GM12892 (cell line): ENCODE results near the gene CEP72.
"Not testable (repeated sequence)": the region's sequence is repeated elsewhere in the genome, so short reads cannot be mapped to it uniquely, and the experiment has no call there.

ENCODE experiments used
- POLR2A ChIP-seq: IDR thresholded peaks from 2 replicates; pipeline ENCODE4 v1.6.1; 2011; ENCODE audit warnings: low read depth, low read length, control low read depth
- POLR2AphosphoS5 ChIP-seq: IDR thresholded peaks from 2 replicates; pipeline ENCODE4 v1.6.1; 2011; ENCODE audit warnings: low read depth, low read length, control low read depth

- not testable (repeated sequence) for TF ChIP-seq POLR2AphosphoS5, POLR2A
Measured at GRCh38 chr5:680118-680795, 68.1 kb downstream of the CEP72 start.
